Astrocyte of the cerebellum (primary cell): Measurements from ENCODE around the gene ITSN2.

Experiments
- DNase-seq: peaks from one replicate; pipeline ENCODE4 v3.0.0-alpha.2; 2011; ENCODE audit warnings: low read depth
- H3K4me3 ChIP-seq: 2 replicates; pipeline ENCODE4 v1.5.1; 2011; ENCODE audit warnings: mild to moderate bottlenecking, low read depth, low read length, moderate library complexity
- CTCF ChIP-seq: IDR thresholded peaks from 2 replicates; pipeline ENCODE4 v1.5.1; 2012; ENCODE audit warnings: low read length, low read depth, moderate library complexity, mild to moderate bottlenecking; ENCODE audit errors: missing control alignments
- in situ Hi-C: cut with HindIII; loops from 2 replicates; pipeline ENCODE4 v1.10.0; 2017; ENCODE audit warnings: low sequenced_read_pairs

ITSN2 gene

DNA sequence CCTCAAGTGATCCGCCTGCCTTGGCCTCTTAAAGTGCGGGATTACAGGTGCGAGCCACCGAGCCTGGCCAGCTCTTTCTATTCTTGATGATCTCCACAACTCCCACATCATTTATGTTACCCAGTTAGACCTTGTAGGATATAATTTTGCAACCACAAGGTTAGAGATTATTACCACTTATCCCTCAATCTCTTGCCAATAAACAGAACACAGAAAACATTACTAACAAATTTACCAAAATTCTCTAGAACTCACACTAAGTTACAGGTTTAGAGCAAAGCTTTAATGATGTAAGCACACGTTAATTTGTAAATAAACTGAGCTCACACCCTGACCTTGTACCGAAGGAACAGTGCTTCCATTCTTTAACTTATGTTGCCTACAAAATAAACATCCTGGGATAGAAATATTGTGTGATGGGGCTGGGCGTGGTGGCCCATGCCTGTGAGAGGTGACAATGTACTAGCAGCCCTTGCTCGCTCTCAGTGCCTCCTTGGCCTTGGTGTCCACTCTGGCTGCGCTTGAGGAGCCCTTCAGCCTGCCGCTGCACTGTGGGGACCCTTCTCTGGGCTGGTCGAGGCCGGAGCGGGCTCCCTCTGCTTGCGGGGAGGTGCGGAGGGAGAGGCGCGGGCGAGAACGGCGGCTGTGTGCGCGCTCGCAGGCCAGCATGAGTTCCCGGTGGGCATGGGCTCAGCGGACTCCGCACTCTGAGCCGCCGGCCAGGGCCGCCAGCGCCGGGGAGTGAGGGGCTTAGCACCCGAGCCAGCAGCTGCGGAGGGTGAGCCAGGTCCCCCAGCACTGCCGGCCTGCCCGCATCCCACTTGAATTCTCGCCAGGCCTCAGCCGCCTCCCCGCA, 42.1 kb upstream of the ITSN2 start:
- DNase-seq: no peak
- no peak for TF ChIP-seq CTCF
- peak overlapping the region; percentile 26 for H3K4me3 ChIP-seq
- in situ Hi-C loops: loop anchor here (25.0 kb wide), 1 partner anchor 410 kb away; no protein-coding TSS in a partner anchor

- no peak for TF ChIP-seq CTCF
- DNase-seq: no peak
- in situ Hi-C loops: loop anchor here (25.0 kb wide), 1 partner anchor 412 kb away; no protein-coding TSS in a partner anchor
- H3K4me3 ChIP-seq: no peak overlapping the region
Measured at GRCh38 chr2:24400207-24400907, 40.0 kb upstream of the ITSN2 start.

GRCh38 chr2:24399434-24400206, 39.3 kb upstream of the ITSN2 start:
- TF ChIP-seq CTCF: no peak
- no peak overlapping the region for H3K4me3 ChIP-seq
- in situ Hi-C loops: loop anchor here (25.0 kb wide), 1 partner anchor 413 kb away; no protein-coding TSS in a partner anchor

DNA sequence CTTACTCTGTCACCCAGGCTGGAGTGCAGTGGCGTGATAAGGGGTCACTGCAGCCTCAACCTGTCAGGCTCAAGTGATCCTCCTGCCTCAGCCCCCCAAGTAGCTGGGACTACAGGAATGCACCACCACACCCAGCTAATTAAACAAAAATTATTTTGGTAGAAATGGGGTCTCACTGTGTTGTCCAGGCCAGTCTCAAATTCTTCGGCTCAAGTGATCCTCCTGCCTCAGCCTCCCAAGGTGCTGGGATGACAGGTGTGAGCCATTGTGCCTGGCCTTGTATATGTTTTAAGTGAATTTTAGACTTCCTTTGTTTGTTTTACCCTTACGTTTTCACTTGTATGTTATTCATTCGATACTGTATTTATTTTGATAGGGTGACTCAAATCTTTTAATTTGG, 34.7 kb upstream of the ITSN2 start:
- in situ Hi-C loops: no loop called here
- DNase-seq: no peak
- TF ChIP-seq CTCF: no peak
- no peak overlapping the region for H3K4me3 ChIP-seq

More at GRCh38 chr2:24399434-24400206, 39.3 kb upstream of the ITSN2 start:
- no peak for DNase-seq

DNA sequence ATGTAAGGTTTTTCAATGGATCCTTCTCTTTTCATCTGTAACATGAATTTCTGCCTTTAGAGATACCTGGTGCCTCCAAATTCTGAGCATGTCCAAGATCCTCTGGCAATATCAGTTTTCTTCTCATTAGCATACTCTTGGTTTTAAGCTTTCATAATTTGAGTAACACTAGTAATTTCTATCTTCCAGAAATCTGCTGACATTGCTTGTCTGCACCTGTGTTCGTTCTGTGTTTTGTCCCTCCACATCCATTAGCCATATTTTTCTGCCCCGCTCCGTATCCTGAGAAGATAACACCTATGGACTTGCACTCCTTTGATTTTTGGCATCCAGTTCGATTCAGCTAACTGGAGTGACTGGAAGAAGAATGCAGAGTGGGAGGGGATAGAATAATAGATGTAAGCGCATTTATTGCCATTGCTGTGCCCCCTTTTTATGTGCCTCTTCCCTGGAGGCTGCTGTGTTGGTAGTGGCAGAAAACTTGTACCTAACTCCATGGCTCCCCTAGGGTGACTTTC, 32.3 kb upstream of the ITSN2 start:
- no peak for TF ChIP-seq CTCF
- H3K4me3 ChIP-seq: no peak overlapping the region
- in situ Hi-C loops: no loop called here
- DNase-seq: no peak

DNA sequence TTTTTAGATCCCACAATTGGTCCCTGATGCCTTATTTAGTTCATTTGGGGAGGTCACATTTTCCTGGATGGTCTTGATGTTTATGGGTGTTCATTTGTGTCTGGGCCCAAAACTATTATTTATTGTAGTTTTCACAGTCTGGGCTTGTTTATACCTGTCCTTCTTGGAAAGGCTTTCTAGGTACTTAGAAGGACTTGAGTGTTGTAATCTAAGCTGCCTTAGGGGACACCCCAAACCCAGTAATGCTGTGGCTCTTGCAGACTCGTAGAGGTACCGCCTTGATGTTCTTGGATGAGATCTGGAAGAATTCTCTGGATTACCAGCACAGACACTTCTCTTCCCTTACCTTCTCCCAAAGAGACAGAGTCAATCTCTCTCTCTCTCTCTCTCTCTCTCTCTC, 25.0 kb upstream of the ITSN2 start:
- no peak overlapping the region for H3K4me3 ChIP-seq
- in situ Hi-C loops: no loop called here
- DNase-seq: no peak
- no peak for TF ChIP-seq CTCF
